ENCODE data around the gene NAA80. TPM values are rescaled to one million over a fixed set of nuclear protein-coding genes. Genes with fewer than 3 reads are reported as not detected.

NAA80 gene
- total and polyA plus RNA-seq, 2 of the 13 experiments (the other 11 are each of a cell fraction or from before 2014, with no cell fraction given): 3.4 to 8.7 TPM

- no peak for TF ChIP-seq ATF5 (CRISPR knock-in tag; IDR thresholded peaks at IDR 0.05; ENCODE audit: low read depth)
- TF ChIP-seq SCMH1 (CRISPR knock-in tag; IDR thresholded peaks at IDR 0.05; ENCODE audit: borderline replicate concordance): no peak
- no peak for TF ChIP-seq ZNF788 (CRISPR knock-in tag; IDR thresholded peaks at IDR 0.05; ENCODE audit: borderline replicate concordance)
- peak; percentile 51; the same call in 1 of the 2 replicates for TF ChIP-seq MTA1 (CRISPR knock-in tag; IDR thresholded peaks at IDR 0.05; ENCODE audit: borderline replicate concordance)
- TF ChIP-seq ZFP37 (CRISPR knock-in tag; IDR thresholded peaks at IDR 0.05; ENCODE audit: borderline replicate concordance): no peak
- TF ChIP-seq NFYB (CRISPR knock-in tag; IDR thresholded peaks at IDR 0.05): no peak
- TF ChIP-seq ARNTL (CRISPR knock-in tag; IDR thresholded peaks at IDR 0.05): no peak
- TF ChIP-seq NR3C1 (CRISPR knock-in tag; IDR thresholded peaks at IDR 0.05): no peak
- no peak for TF ChIP-seq ZNF329 (CRISPR knock-in tag; IDR thresholded peaks at IDR 0.05; ENCODE audit: low read depth)
- TF ChIP-seq PHF5A (CRISPR knock-in tag; IDR thresholded peaks at IDR 0.05; ENCODE audit: low read depth, unreplicated experiment): no peak
- no peak for TF ChIP-seq SMAD3 (CRISPR knock-in tag; IDR thresholded peaks at IDR 0.05)
- TF ChIP-seq WIZ (CRISPR knock-in tag; IDR thresholded peaks at IDR 0.05): no peak
- TF ChIP-seq DBP (CRISPR knock-in tag; IDR thresholded peaks at IDR 0.05; ENCODE audit: not compliant biosample characterization): no peak
- peak; percentile 97 for TF ChIP-seq ZBTB33 (CRISPR knock-in tag; IDR thresholded peaks at IDR 0.05)
- TF ChIP-seq TBP (CRISPR knock-in tag; IDR thresholded peaks at IDR 0.05): no peak
- TF ChIP-seq ZNF770 (CRISPR knock-in tag; IDR thresholded peaks at IDR 0.05): no peak
- TF ChIP-seq ZBTB38 (CRISPR knock-in tag; IDR thresholded peaks at IDR 0.05): peak; percentile 96
- TF ChIP-seq ARID4A (CRISPR knock-in tag; IDR thresholded peaks at IDR 0.05; ENCODE audit: borderline replicate concordance): 0 out of 2 replicates have a peak, but pooled peaks have one; percentile 12
These were observed 24.7 kb downstream of the NAA80 start (continued) for GRCh38 chr3:50274371-50275104.
